Ectodermal cell (in vitro differentiated cells): ENCODE measurements around the gene C15orf39.
A peak's percentile ranks its signal among the peaks of the same experiment; 100 is the strongest.

Experiments
- H3K27ac ChIP-seq: 2 replicates; pipeline ENCODE4 v1.7.0; 2013; ENCODE audit warnings: mild to moderate bottlenecking, low read depth, low read length; ENCODE audit not compliant: insufficient read depth, poor library complexity, severe bottlenecking
- H3K27me3 ChIP-seq: 2 replicates; pipeline ENCODE4 v1.7.0; 2013; ENCODE audit warnings: mild to moderate bottlenecking, low read length; ENCODE audit not compliant: insufficient read depth, control insufficient read depth, poor library complexity, severe bottlenecking
- H3K36me3 ChIP-seq: one replicate; pipeline ENCODE4 v1.7.0; 2013; ENCODE audit warnings: low read length; ENCODE audit not compliant: control insufficient read depth, insufficient read depth
- H3K4me1 ChIP-seq: one replicate; pipeline ENCODE4 v1.7.0; 2013; ENCODE audit warnings: low read length; ENCODE audit not compliant: control insufficient read depth, insufficient read depth
- H3K4me3 ChIP-seq: 2 replicates; pipeline ENCODE4 v1.7.0; 2013; ENCODE audit warnings: low read depth, low read length, control low read depth; ENCODE audit not compliant: insufficient read depth
- H3K9me3 ChIP-seq: 2 replicates; pipeline ENCODE4 v1.7.0; 2013; ENCODE audit warnings: mild to moderate bottlenecking, low read length, moderate library complexity; ENCODE audit not compliant: control insufficient read depth
- WGBS, 2 experiments: methylation state at CpG; one replicate each; pipeline ENCODE4 v1.1.7; 2013; ENCODE audit warnings: missing lambda C conversion rate in 2 of 2; 5-methylcytosine and 5-hydroxymethylcytosine counted together

The C15orf39 gene

DNA sequence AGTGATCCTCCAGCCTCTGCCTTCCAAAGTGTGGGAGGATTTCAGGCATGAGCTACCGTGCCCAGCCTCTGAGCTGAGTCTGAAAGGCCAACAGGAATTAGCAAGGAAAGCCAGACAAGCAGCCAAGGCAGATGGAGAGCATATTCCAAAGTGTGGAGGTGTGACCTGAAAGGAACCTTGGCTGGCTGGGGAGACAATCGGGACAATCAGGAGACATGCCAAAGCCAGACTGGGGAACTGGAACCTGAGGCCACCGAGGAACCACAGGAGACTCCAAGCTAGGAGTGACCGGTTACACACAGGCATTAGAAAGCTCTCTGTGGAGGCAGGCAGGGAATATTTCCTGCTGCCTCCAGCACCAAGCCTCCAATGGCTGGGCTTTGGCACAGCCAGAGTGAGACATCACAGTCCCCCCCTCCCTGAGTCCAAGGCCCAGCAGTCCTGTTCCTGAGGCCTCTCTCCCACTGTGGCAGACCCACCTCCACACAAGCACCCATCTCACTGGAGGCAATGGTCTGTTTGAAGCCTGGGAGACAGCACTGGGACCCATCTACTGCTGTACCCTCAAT is 4.5 kb upstream of the C15orf39 start:
- Histone ChIP-seq H3K4me3 (no peak overlapping the region), H3K4me1 (peaks cover 28% of the 10 kb centered on the region), H3K9me3 (no peaks in the 10 kb centered on the region), H3K27me3 (peaks cover 27% of the 10 kb centered on the region), H3K36me3 (no peaks in the 10 kb centered on the region), H3K27ac (no peak overlapping the region)
- WGBS, 2 experiments = 86 to 90% methylated on average over 4 of the region's 4 CpGs

DNA sequence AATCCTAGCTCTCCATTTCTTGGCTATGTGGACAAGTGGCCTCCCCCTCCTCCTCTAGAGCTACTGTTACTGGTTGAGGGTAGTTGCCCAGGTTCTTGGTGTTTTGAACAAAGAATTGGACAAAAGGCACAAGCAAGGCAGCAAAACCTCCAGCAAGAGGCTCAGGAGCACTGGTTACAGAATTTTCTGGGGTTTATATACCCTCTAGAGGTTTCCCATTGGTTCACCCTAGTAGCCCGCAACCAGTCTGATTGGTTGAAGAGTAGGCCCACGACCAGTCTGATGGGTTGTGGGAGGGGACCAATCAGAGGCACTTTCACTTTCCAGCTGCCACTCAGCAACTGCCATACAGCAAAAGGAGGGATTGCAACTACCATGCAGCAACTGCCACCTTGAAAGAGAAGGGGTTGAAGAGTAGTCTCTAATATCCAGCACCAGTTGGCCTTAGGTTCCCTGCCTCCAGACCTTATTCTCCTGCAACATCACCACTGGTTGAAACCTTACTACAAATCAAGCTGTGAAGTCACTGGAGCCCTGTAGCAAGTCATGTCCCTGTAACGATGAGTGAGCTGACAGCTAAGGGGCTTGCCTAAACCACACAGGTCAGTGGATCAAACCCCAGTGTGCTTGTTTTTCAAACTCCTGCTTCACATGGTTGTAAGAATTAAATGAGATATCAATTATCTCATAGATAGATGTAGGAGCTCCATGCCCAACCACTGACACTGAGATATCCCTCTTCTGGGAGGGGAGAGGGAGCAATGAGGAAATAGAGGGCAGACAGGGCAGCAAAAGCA is 2.9 kb upstream of the C15orf39 start:
- Histone ChIP-seq H3K9me3 (no peaks in the 10 kb centered on the region), H3K27ac (no peak overlapping the region), H3K36me3 (no peaks in the 10 kb centered on the region), H3K4me3 (no peak overlapping the region), H3K4me1 (peaks cover 24% of the 10 kb centered on the region), H3K27me3 (peaks cover 43% of the 10 kb centered on the region)
- WGBS, 2 experiments = 77 to 84% methylated on average over 3 of the region's 3 CpGs

DNA sequence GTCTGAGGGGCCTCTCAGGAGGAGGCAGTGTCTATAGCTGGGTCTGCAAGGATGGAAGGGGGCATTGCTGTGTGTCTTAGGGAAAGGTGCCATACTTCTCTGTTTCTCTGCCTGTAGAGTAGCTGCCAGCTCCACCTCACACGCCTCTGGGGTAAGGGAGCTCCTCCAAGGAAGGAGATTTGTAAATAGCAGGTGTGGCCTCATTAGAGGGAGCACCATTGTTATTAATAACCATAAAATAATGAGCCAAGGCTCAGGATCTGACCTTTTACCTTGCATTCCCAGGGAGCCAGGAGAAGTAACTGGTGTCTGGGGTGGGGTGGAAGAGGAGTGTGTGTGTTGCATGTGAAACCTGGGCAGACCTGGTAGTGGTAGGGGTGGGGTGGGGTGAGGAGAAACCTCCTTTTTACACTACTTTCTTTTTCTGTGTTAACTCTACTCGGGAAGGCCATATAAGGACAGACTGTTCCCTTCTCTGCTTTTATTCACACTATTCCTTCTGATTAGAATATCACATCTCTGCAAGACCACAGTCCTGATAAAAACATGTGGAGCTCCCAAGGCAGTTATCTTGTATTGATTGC is 2.2 kb upstream of the C15orf39 start:
- H3K4me1 ChIP-seq = peaks cover 24% of the 10 kb centered on the region
- H3K4me3 ChIP-seq = no peak overlapping the region
- WGBS, 2 experiments = 88 to 89% methylated on average over 2 of the region's 2 CpGs
- H3K27me3 ChIP-seq = peaks cover 48% of the 10 kb centered on the region
- no peak overlapping the region for H3K27ac ChIP-seq
- H3K36me3 ChIP-seq = no peaks in the 10 kb centered on the region
- H3K9me3 ChIP-seq = no peaks in the 10 kb centered on the region

DNA sequence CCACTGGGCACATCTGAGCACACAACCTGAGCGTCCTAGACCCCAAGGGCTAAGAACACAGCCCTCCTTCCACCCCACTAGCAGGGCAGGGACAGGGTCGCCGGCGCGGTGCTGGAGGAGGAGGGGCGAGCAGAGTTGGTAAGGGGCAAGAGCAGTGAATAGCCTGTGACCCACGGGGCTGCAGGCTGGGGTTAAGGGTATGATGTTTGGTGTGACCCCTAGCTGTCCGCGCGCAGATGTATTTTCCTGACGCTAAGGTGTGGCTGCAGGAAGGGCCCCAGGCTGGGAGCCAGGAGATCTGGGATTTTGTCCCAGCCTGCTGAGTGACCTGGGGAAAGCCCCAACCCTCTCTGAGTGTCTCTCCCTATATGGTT is 1.3 kb upstream of the C15orf39 start:
- no peak overlapping the region for H3K4me3 ChIP-seq
- 46 to 51% methylated on average over 11 of the region's 11 CpGs for WGBS, 2 experiments
- H3K4me1 ChIP-seq = peaks cover 20% of the 10 kb centered on the region
- peaks cover 48% of the 10 kb centered on the region for H3K27me3 ChIP-seq
- no peaks in the 10 kb centered on the region for H3K36me3 ChIP-seq
- H3K9me3 ChIP-seq = no peaks in the 10 kb centered on the region
- H3K27ac ChIP-seq = no peak overlapping the region

DNA sequence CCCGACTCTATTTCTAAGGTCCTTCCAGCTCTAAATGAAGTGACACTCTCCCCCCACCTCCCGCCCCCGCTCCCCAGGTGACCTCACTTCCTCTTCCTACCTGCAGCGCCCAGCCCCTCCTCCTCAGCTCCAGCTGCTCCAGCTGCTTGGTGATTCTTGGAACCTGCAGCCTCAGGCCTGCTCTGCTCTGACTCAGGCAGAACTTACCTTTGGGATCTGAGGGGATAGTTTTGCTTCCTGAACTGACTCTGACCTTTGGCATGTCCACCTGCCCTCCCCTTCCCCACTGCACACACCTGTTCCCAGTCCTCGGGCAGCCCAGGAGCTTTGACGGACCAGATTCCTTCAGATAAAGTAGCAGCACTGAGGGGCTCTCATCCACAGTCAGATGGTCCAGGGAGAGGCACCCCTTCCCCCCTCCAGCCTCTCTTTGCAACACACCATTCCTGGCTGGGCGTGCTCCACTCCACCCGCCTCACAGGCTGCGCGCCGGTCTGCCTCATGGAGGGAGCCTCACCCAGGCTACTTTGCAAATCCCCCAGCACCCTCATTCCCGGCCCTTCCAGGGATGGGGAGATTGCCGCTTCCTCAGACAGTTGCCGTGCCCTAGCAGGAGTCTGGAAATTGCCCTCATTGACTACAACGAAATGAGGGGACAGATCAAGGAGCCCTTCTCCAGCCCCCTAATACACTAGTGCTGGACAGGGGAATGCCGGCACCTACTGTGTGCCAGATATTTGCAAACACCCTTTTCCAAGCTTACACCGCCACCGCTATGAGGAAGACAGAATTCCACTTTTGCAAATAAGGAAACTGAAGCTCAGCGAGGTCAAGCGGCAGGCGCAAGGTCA is 692 bp upstream of the C15orf39 start:
- Histone ChIP-seq H3K9me3 (no peaks in the 10 kb centered on the region), H3K27ac (no peak overlapping the region), H3K36me3 (no peaks in the 10 kb centered on the region), H3K27me3 (peaks cover 48% of the 10 kb centered on the region), H3K4me1 (peaks cover 14% of the 10 kb centered on the region), H3K4me3 (peak overlapping the region; percentile 52)
- WGBS, 2 experiments = 18 to 20% methylated on average over 21 of the region's 21 CpGs

DNA sequence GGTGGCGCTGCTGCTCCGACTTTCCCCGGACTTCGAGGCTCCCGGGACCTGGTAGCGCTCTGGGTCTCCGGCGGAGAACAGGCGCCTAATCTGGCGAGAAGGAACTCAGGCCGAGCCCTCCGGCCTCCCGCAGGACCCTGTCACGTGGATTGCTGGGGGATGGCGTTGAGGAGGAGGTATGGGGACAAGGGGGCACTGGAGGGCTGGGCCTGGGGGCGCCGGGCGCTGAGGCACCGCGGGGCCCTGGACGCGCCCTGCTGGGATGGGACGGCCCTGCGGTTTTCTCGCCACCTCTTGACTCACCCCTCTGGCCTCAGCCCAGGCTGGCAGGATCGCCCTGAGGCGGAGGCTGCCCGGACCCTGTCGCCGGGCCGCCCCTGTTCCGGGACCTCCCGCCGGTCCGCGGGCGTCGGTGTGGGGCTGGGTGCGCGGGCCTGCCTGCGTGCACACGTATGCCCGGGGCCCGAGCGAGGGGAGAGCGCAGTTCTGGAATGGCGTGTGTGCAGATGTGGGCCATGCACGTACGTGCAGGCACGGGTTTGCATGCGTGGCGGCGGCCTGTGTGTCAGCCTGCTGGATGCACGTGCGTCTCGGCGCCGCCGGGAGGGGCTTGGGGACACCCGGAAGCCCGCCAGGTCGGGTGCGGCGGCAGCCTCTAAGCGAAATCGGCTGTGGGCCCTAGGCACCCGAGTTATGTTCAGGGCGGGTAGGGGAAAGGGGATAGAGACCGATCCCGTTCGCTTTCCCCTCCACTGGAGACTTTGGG is 752 bp downstream of the C15orf39 start:
- no peaks in the 10 kb centered on the region for H3K9me3 ChIP-seq

DNA sequence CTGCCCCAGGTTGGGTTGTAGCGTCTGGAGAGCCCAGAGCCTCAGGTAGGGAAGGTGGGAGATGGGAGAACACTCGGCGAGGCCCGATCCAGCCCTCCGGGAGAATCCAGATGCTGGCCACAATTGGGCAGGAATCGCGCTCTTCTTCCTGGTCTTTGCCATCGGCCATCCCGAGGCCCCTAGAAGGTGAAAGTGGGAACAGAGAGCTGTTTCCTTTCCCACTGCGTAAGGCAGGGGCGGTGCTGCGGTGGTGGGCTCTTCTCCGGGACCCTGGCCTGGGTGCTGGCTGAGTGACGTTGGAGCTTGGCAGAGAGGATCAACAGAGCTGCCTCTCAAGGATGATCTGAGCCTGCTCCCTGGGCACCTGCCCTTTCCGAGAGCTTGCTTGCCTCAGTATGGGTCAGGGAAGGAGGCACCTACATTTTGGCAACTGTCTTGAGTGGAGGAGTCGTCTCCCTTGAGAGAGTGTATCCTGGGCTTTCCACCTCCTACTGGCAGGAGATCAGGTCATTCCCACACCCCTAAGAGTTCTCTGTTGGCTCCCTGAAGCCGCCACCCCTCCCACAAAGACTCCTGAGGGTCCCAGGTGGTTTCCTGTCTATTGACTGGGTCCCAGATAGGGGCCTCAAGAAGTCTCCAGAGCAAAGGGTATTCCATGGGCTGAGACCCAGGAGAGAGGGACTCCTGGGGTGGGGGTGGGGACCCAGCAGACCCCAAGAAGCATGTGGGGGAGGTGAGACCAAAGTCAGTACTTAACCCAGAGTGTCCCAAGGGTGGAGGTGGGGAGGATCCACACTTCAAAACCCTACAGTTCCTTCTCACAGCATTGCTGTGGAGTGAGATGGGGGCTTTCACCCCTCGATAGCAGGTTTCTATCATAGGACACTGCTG is 1.6 kb downstream of the C15orf39 start:
- Histone ChIP-seq H3K27ac (no peak overlapping the region), H3K4me1 (peaks cover 12% of the 10 kb centered on the region), H3K36me3 (peaks cover 3% of the 10 kb centered on the region), H3K27me3 (peaks cover 48% of the 10 kb centered on the region), H3K4me3 (peak overlapping the region; percentile 52), H3K9me3 (no peaks in the 10 kb centered on the region)
- WGBS, 2 experiments = 26% methylated on average over 18 of the region's 18 CpGs

More for the DNA sequence above, 752 bp downstream of the C15orf39 start:
- WGBS, 2 experiments = 0 to 1% methylated on average over 71 of the region's 71 CpGs
- no peaks in the 10 kb centered on the region for H3K36me3 ChIP-seq
- H3K27me3 ChIP-seq = peaks cover 48% of the 10 kb centered on the region
- peaks cover 12% of the 10 kb centered on the region for H3K4me1 ChIP-seq
- H3K27ac ChIP-seq = no peak overlapping the region
- H3K4me3 ChIP-seq = peak overlapping the region; percentile 52

DNA sequence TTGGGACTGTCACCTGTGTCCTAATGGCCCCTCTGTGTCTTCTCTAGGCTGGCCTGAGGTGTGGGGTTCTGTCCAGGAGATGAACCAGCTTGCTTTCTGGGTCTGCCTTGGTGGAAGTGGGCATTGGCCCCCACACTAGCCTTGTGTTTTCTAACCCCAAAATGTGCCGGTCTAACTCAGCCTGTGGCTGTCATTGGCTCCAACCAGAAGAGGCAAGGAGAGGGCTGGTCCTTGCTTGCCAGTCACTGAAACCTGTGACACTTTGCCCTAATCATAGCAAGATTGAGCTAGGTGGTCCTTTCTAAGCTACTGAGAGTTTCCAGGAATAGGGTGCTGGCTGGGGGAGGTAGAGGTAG is 2.2 kb downstream of the C15orf39 start:
- H3K4me3 ChIP-seq = no peak overlapping the region
- 85 to 86% methylated on average over 1 of the region's 1 CpG for WGBS, 2 experiments

More for the DNA sequence above, 2.2 kb downstream of the C15orf39 start:
- Histone ChIP-seq H3K27me3 (peaks cover 48% of the 10 kb centered on the region), H3K27ac (no peak overlapping the region), H3K9me3 (no peaks in the 10 kb centered on the region), H3K4me1 (peaks cover 12% of the 10 kb centered on the region), H3K36me3 (peaks cover 3% of the 10 kb centered on the region)
